HFF-Myc (cell line): ENCODE measurements around the gene ATP9A.
"Not testable (repeated sequence)": the region's sequence is repeated elsewhere in the genome, so short reads cannot be mapped to it uniquely, and the experiment has no call there.

Source experiments
- DNase-seq: peaks from one replicate; pipeline ENCODE4 v3.0.0-alpha.2; 2011; ENCODE audit warnings: low read depth; ENCODE audit errors: extremely low read depth
- H3K4me3 ChIP-seq: replicated peaks from 2 replicates; pipeline ENCODE4 v1.5.1; 2011; ENCODE audit warnings: low read depth, mild to moderate bottlenecking, control low read depth, low read length
- CTCF ChIP-seq: IDR thresholded peaks from 2 replicates; pipeline ENCODE4 v1.5.1; 2012; ENCODE audit warnings: mild to moderate bottlenecking, low read depth, low read length, control low read depth; ENCODE audit errors: missing control alignments

Gene ATP9A

GRCh38 chr20:51740838-51741237 is 27.4 kb downstream of the ATP9A start:
- TF ChIP-seq CTCF = no peak
- no peak for DNase-seq
- no peak overlapping the region for H3K4me3 ChIP-seq

GRCh38 chr20:51740308-51740707 is 27.9 kb downstream of the ATP9A start:
- H3K4me3 ChIP-seq, DNase-seq: not testable (repeated sequence)

- H3K4me3 ChIP-seq = no peak overlapping the region
- no peak for TF ChIP-seq CTCF
These were observed 28.4 kb downstream of the ATP9A start for GRCh38 chr20:51739722-51740249.

GRCh38 chr20:51738877-51739447 is 29.2 kb downstream of the ATP9A start:
- no peak overlapping the region for H3K4me3 ChIP-seq
- no peak for TF ChIP-seq CTCF
- DNase-seq = no peak

More at GRCh38 chr20:51739722-51740249, 28.4 kb downstream of the ATP9A start:
- no peak for DNase-seq

- DNase-seq, H3K4me3 ChIP-seq: not testable (repeated sequence)
These were observed 29.9 kb downstream of the ATP9A start for GRCh38 chr20:51738261-51738660.

GRCh38 chr20:51736947-51737346 is 31.2 kb downstream of the ATP9A start:
- TF ChIP-seq CTCF = no peak
- no peak overlapping the region for H3K4me3 ChIP-seq

GRCh38 chr20:51735728-51736600 is 32.2 kb downstream of the ATP9A start:
- TF ChIP-seq CTCF = no peak
- H3K4me3 ChIP-seq = no peak overlapping the region
- no peak for DNase-seq

More at GRCh38 chr20:51736947-51737346, 31.2 kb downstream of the ATP9A start:
- no peak for DNase-seq
